Measurements from ENCODE around the gene GDPD1.

DNA sequence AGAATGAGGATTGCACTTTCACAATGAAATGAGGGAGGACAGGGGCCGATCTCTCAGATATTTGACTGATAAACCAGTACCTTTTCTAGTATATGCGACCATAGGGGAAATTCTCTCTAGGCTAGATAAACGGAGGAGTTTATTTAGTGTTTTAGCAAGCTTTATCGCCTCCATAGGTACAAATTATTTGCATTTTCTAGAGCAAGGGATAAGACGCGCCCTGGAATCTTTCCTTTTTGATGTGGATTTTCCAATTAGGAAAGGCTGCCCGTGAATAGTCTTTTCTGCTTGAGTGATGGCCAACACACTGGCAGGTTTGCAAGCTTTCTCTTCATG is 351 bp upstream of the GDPD1 start:
- TF ChIP-seq, protein P1, sequence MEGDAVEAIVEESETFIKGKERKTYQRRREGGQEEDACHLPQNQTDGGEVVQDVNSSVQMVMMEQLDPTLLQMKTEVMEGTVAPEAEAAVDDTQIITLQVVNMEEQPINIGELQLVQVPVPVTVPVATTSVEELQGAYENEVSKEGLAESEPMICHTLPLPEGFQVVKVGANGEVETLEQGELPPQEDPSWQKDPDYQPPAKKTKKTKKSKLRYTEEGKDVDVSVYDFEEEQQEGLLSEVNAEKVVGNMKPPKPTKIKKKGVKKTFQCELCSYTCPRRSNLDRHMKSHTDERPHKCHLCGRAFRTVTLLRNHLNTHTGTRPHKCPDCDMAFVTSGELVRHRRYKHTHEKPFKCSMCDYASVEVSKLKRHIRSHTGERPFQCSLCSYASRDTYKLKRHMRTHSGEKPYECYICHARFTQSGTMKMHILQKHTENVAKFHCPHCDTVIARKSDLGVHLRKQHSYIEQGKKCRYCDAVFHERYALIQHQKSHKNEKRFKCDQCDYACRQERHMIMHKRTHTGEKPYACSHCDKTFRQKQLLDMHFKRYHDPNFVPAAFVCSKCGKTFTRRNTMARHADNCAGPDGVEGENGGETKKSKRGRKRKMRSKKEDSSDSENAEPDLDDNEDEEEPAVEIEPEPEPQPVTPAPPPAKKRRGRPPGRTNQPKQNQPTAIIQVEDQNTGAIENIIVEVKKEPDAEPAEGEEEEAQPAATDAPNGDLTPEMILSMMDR (conservative IDR thresholded peaks at IDR 0.05; ENCODE audit: low read length), result no peak
- TF ChIP-seq EZH2phosphoT487 (IDR thresholded peaks at IDR 0.05; ENCODE audit: borderline replicate concordance, low read depth, low read length), result no peak
